Pancreas (tissue), 10 donors: ENCODE measurements around the gene SIRT2. TPM values are rescaled to one million over a fixed set of nuclear protein-coding genes. Genes with fewer than 3 reads are reported as not detected.
A peak's percentile ranks its signal among the peaks of the same experiment; 100 is the strongest.

Experiments
- ATAC-seq, 4 donors: fragments of 200-7000 bp; cut with Tn5 transposase; one replicate each; pipeline versions ENCODE4 v1.8.0 to v1.9.1; 2020; ENCODE audit warnings: mild to moderate bottlenecking in 4 of 4, moderate library complexity in 4 of 4
- DNase-seq, 6 donors: peaks; one replicate each; pipeline ENCODE4 v3.0.0-alpha.2; 2020
- FAIRE-seq: peaks from 2 replicates; lab custom pipeline; 2012; peaks lifted over from hg19 to GRCh38; lab: Jason Lieb, UNC
- H3K27ac ChIP-seq, 4 donors: fragments of 200-600 bp; sonication (generic); 1 replicate in 3 of 4; 2 replicates in 1 of 4; pipeline versions ENCODE4 v1.5.0 to v1.8.0; 2020
- H3K27me3 ChIP-seq, 4 donors: fragments of 200-600 bp; one replicate each; pipeline ENCODE4 v1.8.0; 2021
- H3K36me3 ChIP-seq, 3 donors: fragments of 200-600 bp; sonication (generic) in 1 of 3; one replicate each; pipeline versions ENCODE4 v1.5.0 to v1.8.0; 2020 to 2021
- H3K4me1 ChIP-seq, 3 donors: fragments of 200-600 bp; one replicate each; pipeline ENCODE4 v1.8.0; 2021
- H3K4me3 ChIP-seq, 4 donors: fragments of 200-600 bp; sonication (generic) in 2 of 4; one replicate each; pipeline versions ENCODE4 v1.5.0 to v1.8.0; 2020 to 2021
- H3K9me3 ChIP-seq, 4 donors: fragments of 200-600 bp; one replicate each; pipeline ENCODE4 v1.8.0; 2021
- WGBS, 2 donors: extraction: QIAGEN DNeasy Blood & Tissue Kit; methylation state at CpG; one replicate each; pipeline ENCODE4 v1.1.7; 2013; 5-methylcytosine and 5-hydroxymethylcytosine counted together
- intact Hi-C, 3 donors: fragments of 100-400 bp; cut with DNase I; formaldehyde crosslinking; loops; one replicate each; pipeline versions ENCODE4 v1.11.1 to v1.14.2; 2022
- polyA plus RNA-seq, 2 donors: library from polyadenylated mRNA; stranded (reverse); fragments of 200-250 nt; gene quantifications; one replicate each; pipeline ENCODE4 v1.2.3, GENCODE V29; 2013
- total RNA-seq, 6 donors: library from RNA; stranded (reverse); fragmentation: NEBNext Ultra II Directional in 4 of 6; extraction: Animal tissue kit (Norgen Biotek cat#: 25700) in 4 of 6; gene quantifications; one replicate each; pipeline versions ENCODE4 v1.2.1 to v1.2.4, GENCODE V29; 2021 to 2023
- TF ChIP-seq, protein P1 (sequence below), 4 donors: fragments of 200-600 bp; sonication (generic) in 3 of 4; IDR thresholded peaks; one replicate each; pipeline versions ENCODE4 v1.5.0 to v1.8.0; 2021; ENCODE audit warnings: antibody characterized with exemption in 4 of 4
- donor health status: healthy with polysubstance abuse.
- donor health status: DM: no; HTN: no; CAD: no; lungs with moderate emphysema.
- donor health status: DM: no; HTN: no; CAD: no.
- donor health status: control.
- donor health status: control.
- donor health status: Bipolar disorder and iron deficiency.
- donor health status: DM: yes; HTN: yes; CAD: no.
- donor health status: DM: no; HTN: no; CAD: no.
- donor health status: DM: no; HTN: no; CAD: no.
- donor health status: DM: yes; HTN: yes; CAD: no.

The SIRT2 gene
- total and polyA plus RNA-seq, 8 donors: 16.2 to 44.4 (median 19.8) TPM

DNA sequence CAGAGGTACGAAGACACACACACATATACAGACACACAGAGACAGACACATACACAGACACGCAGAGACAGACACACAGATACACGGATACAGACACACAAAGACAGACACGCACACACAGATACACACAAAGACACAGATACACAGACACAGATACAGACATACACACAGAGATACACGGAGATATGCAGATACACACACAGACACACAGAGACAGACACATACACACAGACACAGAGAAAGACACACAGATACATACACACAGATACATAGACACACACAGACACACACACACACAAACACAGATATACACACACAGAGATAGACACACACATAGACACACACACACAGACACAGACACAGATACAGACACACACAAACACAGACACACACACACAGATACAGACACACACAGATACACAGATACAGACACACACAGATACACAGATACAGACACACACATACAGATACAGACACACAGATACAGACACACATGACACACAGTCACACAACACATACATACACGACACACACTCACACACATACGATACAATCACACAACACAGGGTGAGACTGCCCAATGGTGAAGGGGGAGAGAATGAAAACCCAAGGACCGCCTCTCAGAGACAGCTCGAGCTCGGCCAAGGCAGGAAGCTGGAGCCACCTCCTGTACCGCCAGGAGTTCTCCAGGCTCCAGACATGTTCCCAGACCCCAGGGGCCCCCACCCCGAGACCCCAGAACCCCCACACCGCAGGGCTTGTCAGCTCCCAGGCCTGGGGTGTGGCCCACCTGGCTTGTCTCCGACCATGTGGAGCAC lies 21.4 kb upstream of the SIRT2 start:
- H3K36me3 ChIP-seq: peaks cover 0 to 6% (median 0%) of the 10 kb centered on the region in 3 donors
- H3K9me3 ChIP-seq: no peaks in the 10 kb centered on the region

DNA sequence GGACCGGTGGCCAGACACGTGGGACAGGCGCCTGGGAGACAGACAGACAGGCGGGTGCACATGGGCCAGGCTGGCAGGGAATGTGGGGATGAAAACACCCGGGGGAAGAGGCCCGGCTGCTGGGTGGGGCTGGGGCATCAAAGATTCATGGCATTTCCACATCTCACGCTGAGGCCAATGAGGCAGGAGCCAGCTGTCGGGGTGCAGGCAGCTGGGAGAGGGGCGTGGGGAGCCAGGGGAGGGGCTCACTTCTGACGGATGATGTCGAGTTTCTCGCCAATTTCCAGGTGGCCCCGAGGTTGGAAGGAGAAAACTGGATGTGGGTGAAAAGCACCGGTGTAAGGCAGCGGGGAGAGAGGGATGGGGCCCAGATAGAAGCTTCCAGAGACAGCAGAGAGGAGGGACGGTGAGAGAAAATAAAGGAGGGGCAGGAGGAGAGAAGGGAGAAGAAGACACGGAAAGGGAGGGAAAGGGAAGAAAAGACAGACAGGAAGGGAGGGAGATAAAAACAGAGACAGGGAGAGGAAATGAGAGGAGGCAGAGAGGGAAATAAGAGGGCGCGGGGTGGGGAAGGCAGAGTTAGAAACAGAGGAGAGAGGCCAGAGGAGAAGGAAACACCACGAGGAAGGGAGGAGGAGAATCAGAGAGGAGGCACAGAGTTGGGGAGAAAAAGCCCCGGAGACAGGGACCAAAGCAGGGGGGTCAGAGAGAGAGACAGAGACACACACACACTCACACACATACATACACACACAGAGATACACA lies 20.6 kb upstream of the SIRT2 start:
- no peaks in the 10 kb centered on the region for H3K4me1 ChIP-seq
- H3K9me3 ChIP-seq: no peaks in the 10 kb centered on the region
- no peak overlapping the region for H3K27ac ChIP-seq
- DNase-seq: peak in 1 of 6 donors; percentile 49
- H3K4me3 ChIP-seq: no peak overlapping the region
- no peaks in the 10 kb centered on the region for H3K27me3 ChIP-seq
- ATAC-seq: no peak
- TF ChIP-seq, protein P1, sequence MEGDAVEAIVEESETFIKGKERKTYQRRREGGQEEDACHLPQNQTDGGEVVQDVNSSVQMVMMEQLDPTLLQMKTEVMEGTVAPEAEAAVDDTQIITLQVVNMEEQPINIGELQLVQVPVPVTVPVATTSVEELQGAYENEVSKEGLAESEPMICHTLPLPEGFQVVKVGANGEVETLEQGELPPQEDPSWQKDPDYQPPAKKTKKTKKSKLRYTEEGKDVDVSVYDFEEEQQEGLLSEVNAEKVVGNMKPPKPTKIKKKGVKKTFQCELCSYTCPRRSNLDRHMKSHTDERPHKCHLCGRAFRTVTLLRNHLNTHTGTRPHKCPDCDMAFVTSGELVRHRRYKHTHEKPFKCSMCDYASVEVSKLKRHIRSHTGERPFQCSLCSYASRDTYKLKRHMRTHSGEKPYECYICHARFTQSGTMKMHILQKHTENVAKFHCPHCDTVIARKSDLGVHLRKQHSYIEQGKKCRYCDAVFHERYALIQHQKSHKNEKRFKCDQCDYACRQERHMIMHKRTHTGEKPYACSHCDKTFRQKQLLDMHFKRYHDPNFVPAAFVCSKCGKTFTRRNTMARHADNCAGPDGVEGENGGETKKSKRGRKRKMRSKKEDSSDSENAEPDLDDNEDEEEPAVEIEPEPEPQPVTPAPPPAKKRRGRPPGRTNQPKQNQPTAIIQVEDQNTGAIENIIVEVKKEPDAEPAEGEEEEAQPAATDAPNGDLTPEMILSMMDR (IDR thresholded peaks at IDR 0.05): no peak
- no peak for FAIRE-seq
- WGBS, 2 donors: 76 to 78% methylated on average over 21 of the region's 21 CpGs
- no peaks in the 10 kb centered on the region for H3K36me3 ChIP-seq
- intact Hi-C loops: loop anchor here in 1 of 3 donors (10.0 kb wide), 1 partner anchor 405 kb away; no protein-coding TSS in a partner anchor

More for the DNA sequence above, 21.4 kb upstream of the SIRT2 start:
- TF ChIP-seq, protein P1 (IDR thresholded peaks at IDR 0.05): no peak
- ATAC-seq (no peak), DNase-seq (no peak), FAIRE-seq (no peak)
- Histone ChIP-seq H3K4me3 (no peak overlapping the region), H3K4me1 (no peaks in the 10 kb centered on the region), H3K27me3 (no peaks in the 10 kb centered on the region), H3K27ac (no peak overlapping the region)
- WGBS, 2 donors: 76 to 82% methylated on average over 14 of the region's 14 CpGs
- intact Hi-C loops: loop anchor here in 1 of 3 donors (10.0 kb wide), 1 partner anchor 406 kb away; no protein-coding TSS in a partner anchor

DNA sequence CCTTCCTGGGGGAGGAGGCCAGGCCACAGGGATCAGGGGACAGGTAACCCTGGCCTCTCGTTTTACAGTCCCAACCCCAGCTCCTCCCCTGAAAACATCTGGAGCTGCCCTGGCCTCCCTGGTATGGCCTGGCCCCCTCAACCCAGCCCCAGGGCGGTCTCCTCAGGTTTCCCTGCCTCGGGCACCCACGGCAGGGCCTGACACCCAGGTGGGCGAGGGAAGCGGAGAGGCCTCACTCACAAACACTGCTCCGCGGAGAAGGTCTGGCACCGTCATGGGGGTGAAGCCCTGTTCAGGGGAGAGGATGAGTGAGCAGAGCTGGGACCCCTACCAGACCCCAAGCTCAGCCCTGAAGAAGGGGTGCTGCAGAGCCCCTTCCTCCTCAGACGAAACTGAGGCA lies 19.1 kb upstream of the SIRT2 start:
- no peak for FAIRE-seq
- intact Hi-C loops: no loop called here
- 87 to 92% methylated on average over 10 of the region's 10 CpGs for WGBS, 2 donors

DNA sequence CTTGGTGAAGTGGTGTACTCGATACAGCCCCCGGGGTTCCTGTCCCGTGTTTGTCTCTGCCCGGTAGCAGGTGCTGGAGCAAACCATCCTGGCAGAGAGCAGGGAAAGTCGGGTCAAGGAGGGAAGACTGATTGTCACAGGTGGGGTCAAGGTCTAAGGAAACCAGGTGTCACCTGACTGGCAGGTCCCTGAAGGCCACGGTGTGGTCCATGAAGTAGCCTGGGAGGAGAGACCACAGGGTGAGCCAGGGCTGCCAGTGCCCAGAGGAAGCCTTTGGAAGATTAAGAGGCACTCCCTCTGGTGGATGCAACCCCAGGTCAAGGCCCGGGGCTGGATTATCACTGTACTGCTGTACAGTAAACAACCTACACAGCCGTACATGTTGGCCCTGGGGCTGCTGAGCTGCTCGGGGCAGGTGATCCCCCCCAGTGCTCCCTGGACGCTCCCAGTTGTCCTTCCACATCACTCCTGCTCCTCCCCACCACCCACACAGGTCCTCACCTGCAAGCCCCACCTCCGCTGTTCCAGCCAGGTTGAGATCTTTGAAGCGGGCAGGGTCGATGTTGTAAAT lies 18.6 kb upstream of the SIRT2 start:
- TF ChIP-seq, protein P1 (IDR thresholded peaks at IDR 0.05): no peak
- H3K9me3 ChIP-seq: no peaks in the 10 kb centered on the region
- no peaks in the 10 kb centered on the region for H3K4me1 ChIP-seq
- WGBS, 2 donors: 67 to 69% methylated on average over 13 of the region's 13 CpGs
- no peaks in the 10 kb centered on the region for H3K36me3 ChIP-seq
- no peak overlapping the region for H3K27ac ChIP-seq
- H3K4me3 ChIP-seq: no peak overlapping the region
- ATAC-seq: peak in 2 of 4 donors; percentile 15 to 32
- H3K27me3 ChIP-seq: no peaks in the 10 kb centered on the region
- FAIRE-seq: no peak
- peak in 1 of 6 donors; percentile 55 for DNase-seq
- intact Hi-C loops: no loop called here

More for the DNA sequence above, 19.1 kb upstream of the SIRT2 start:
- no peaks in the 10 kb centered on the region for H3K9me3 ChIP-seq
- H3K27ac ChIP-seq: no peak overlapping the region
- H3K4me1 ChIP-seq: no peaks in the 10 kb centered on the region
- DNase-seq (peak in 3 of 6 donors; percentile 13 to 51 (median 51)), ATAC-seq (no peak)
- TF ChIP-seq, protein P1 (IDR thresholded peaks at IDR 0.05): no peak
- H3K4me3 ChIP-seq: no peak overlapping the region
- H3K36me3 ChIP-seq: no peaks in the 10 kb centered on the region
- H3K27me3 ChIP-seq: no peaks in the 10 kb centered on the region
